Gastroesophageal sphincter (tissue), 3 donors: Measurements from ENCODE around the gene RGCC.

ENCODE experiments used
- CTCF ChIP-seq, 4 experiments: fragments of 200-600 bp in 2 of 4; fragments of 450-650 bp in 2 of 4; sonication (generic) in 1 of 4; IDR thresholded peaks; one replicate each; pipeline ENCODE4 v1.5.1; 2017 to 2019; ENCODE audit warnings: antibody characterized with exemption in 4 of 4, mild to moderate bottlenecking in 2 of 4, moderate library complexity in 2 of 4
- EP300 ChIP-seq: sonication (generic); formaldehyde crosslinking; IDR thresholded peaks from one replicate; pipeline ENCODE4 v1.6.1; 2017; ENCODE audit warnings: antibody characterized with exemption, mild to moderate bottlenecking
- POLR2A ChIP-seq, 2 donors: fragments of 450-650 bp; IDR thresholded peaks; one replicate each; pipeline ENCODE4 v1.6.1; 2017; ENCODE audit warnings: antibody characterized with exemption in 2 of 2, mild to moderate bottlenecking in 2 of 2, moderate library complexity in 1 of 2

- TF ChIP-seq EP300, result no peak
- no peak for TF ChIP-seq CTCF (IDR thresholded peaks at IDR 0.05)
- no peak for TF ChIP-seq POLR2A (IDR thresholded peaks at IDR 0.05)
These were observed 43.5 kb upstream of the RGCC start for GRCh38 chr13:41413872-41414271.
